HepG2 (cell line): ENCODE data around the gene GDA. TPM values are rescaled to one million over a fixed set of nuclear protein-coding genes. Genes with fewer than 3 reads are reported as not detected.

ENCODE experiments used
- ATAC-seq: fragments of 200-7000 bp; cut with Tn5 transposase; 3 replicates; pipeline ENCODE4 v1.9.1; 2020; ENCODE audit warnings: mild to moderate bottlenecking, moderate library complexity
- BruUV-seq: library from RNA; stranded (reverse); fragments of 400-500 nt; replicated peaks from 2 replicates; lab custom pipeline; 2021; lab: Mats Ljungman, UMichigan
- CTCF ChIA-PET: fragments of 300-600 bp; formaldehyde crosslinking; extraction: SDS; loops from one replicate; lab custom pipeline; 2021; ENCODE audit warnings: low total read pairs, inconsistent platforms, low intra/inter-chr PET ratio; lab: Yijun Ruan, JAX
- POLR2A ChIA-PET: fragments of 350-600 bp; sonication (Branson Sonifier 250); formaldehyde crosslinking; loops from one replicate; lab custom pipeline; 2020; ENCODE audit warnings: antibody characterized with exemption, inconsistent platforms; lab: Yijun Ruan, JAX
- DNase-seq: peaks from one replicate; pipeline ENCODE4 v3.0.0-alpha.2; 2015; ENCODE audit warnings: low spot score
- FAIRE-seq: peaks from 3 replicates; lab custom pipeline; 2011; peaks lifted over from hg19 to GRCh38; lab: Jason Lieb, UNC
- H2AFZ ChIP-seq: one replicate; pipeline ENCODE4 v1.6.1; 2011; ENCODE audit warnings: low read length, inconsistent platforms
- H3K27ac ChIP-seq: fragments of 300-600 bp; 3 replicates; pipeline ENCODE4 v1.8.0; 2011; ENCODE audit warnings: mixed run types, mild to moderate bottlenecking, mixed read lengths, low read length, inconsistent platforms; ENCODE audit not compliant: insufficient read depth; ENCODE audit errors: extremely low read length
- H3K27me3 ChIP-seq, 2 experiments: fragments of 200-600 bp in 1 of 2; 2 replicates in 1 of 2; 3 replicates in 1 of 2; pipeline versions ENCODE4 v1.6.0 to v1.8.0; 2011; ENCODE audit warnings: low read length in 2 of 2, mild to moderate bottlenecking in 2 of 2, moderate library complexity in 2 of 2, inconsistent platforms in 1 of 2; ENCODE audit not compliant: insufficient read depth in 2 of 2, control insufficient read depth in 1 of 2
- H3K36me3 ChIP-seq, 2 experiments: fragments of 200-600 bp in 1 of 2; replicated peaks in 1 of 2; 2 replicates in 1 of 2; 3 replicates in 1 of 2; pipeline versions ENCODE4 v1.5.1 to v1.8.0; 2011; ENCODE audit warnings: low read length in 2 of 2, inconsistent platforms in 1 of 2; ENCODE audit not compliant: insufficient read depth in 2 of 2, control insufficient read depth in 1 of 2
- H3K4me1 ChIP-seq: 2 replicates; pipeline ENCODE4 v1.5.1; 2012; ENCODE audit warnings: low read length, inconsistent platforms; ENCODE audit not compliant: insufficient read depth
- H3K4me2 ChIP-seq: 2 replicates; pipeline ENCODE4 v1.6.0; 2011; ENCODE audit warnings: low read depth, low read length, inconsistent platforms
- H3K4me3 ChIP-seq, 3 experiments: fragments of 200-600 bp in 1 of 3; sonication (generic), shearing (Covaris generic) in 1 of 3; replicated peaks in 1 of 3; 2 replicates each; pipeline ENCODE4 v1.5.1; 2011 to 2016; ENCODE audit warnings: low read length in 3 of 3, inconsistent platforms in 2 of 3, low read depth in 2 of 3, mild to moderate bottlenecking in 2 of 3, control low read depth in 1 of 3, mixed read lengths in 1 of 3; ENCODE audit not compliant: insufficient read depth in 1 of 3
- H3K79me2 ChIP-seq: one replicate; pipeline ENCODE4 v1.6.1; 2011; ENCODE audit warnings: low read length, inconsistent platforms; ENCODE audit not compliant: insufficient read depth
- H3K9ac ChIP-seq: 2 replicates; pipeline ENCODE4 v1.6.0; 2011; ENCODE audit warnings: mild to moderate bottlenecking, low read depth, low read length, inconsistent platforms; ENCODE audit not compliant: insufficient read depth
- H3K9me3 ChIP-seq: 2 replicates; pipeline ENCODE4 v1.5.1; 2012; ENCODE audit warnings: mild to moderate bottlenecking, low read length
- H4K20me1 ChIP-seq: 2 replicates; pipeline ENCODE4 v1.6.0; 2011; ENCODE audit warnings: inconsistent platforms, mild to moderate bottlenecking, low read length, moderate library complexity; ENCODE audit not compliant: insufficient read depth
- CSRNP1 ChIP-seq: sonication (generic); formaldehyde crosslinking; IDR thresholded peaks from 2 replicates; pipeline ENCODE4 v1.8.1; 2023; ENCODE audit warnings: mild to moderate bottlenecking, missing genetic modification reagents
- DNMT1 ChIP-seq: sonication (generic); formaldehyde crosslinking; IDR thresholded peaks from 2 replicates; pipeline ENCODE4 v1.5.1; 2020; ENCODE audit warnings: mild to moderate bottlenecking, missing genetic modification reagents
- ELF3 ChIP-seq: IDR thresholded peaks from 2 replicates; pipeline ENCODE4 v1.6.1; 2016; ENCODE audit warnings: missing genetic modification reagents, missing compliant biosample characterization
- FOSL2 ChIP-seq: sonication (generic); formaldehyde crosslinking; IDR thresholded peaks from 2 replicates; pipeline ENCODE4 v1.4.0; 2020; ENCODE audit warnings: missing genetic modification reagents
- GABPA ChIP-seq, 2 experiments: IDR thresholded peaks; 2 replicates each; pipeline ENCODE4 v1.6.1; 2011 to 2016; ENCODE audit warnings: low read depth in 2 of 2, low read length in 1 of 2, missing biosample characterization in 1 of 2, missing genetic modification characterization in 1 of 2
- IRF2 ChIP-seq: IDR thresholded peaks from 2 replicates; pipeline ENCODE4 v1.6.1; 2018; ENCODE audit warnings: missing genetic modification reagents, missing compliant biosample characterization
- KAT8 ChIP-seq: IDR thresholded peaks from 2 replicates; pipeline ENCODE4 v1.6.1; 2016; ENCODE audit warnings: missing genetic modification reagents, missing compliant biosample characterization
- PTBP1 ChIP-seq: fragments of 200-400 bp; formaldehyde crosslinking; IDR thresholded peaks from 2 replicates; pipeline ENCODE4 v1.6.1; 2018; ENCODE audit warnings: low read length, low read depth; ENCODE audit not compliant: poor library complexity, severe bottlenecking
- RAD21 ChIP-seq: fragments of 450-650 bp; formaldehyde crosslinking; IDR thresholded peaks from 2 replicates; pipeline ENCODE4 v1.5.0; 2020; ENCODE audit warnings: mild to moderate bottlenecking
- SAP130 ChIP-seq: IDR thresholded peaks from 2 replicates; pipeline ENCODE4 v1.6.1; 2016; ENCODE audit warnings: low read depth
- SMC3 ChIP-seq: IDR thresholded peaks from 2 replicates; pipeline ENCODE4 v1.6.1; 2011; ENCODE audit warnings: low read length, improper control_type of control experiment
- STAG1 ChIP-seq: sonication (generic); formaldehyde crosslinking; IDR thresholded peaks from 2 replicates; pipeline ENCODE4 v1.4.0; 2020; ENCODE audit warnings: missing genetic modification reagents
- YEATS2 ChIP-seq: sonication (generic); formaldehyde crosslinking; IDR thresholded peaks from 2 replicates; pipeline ENCODE4 v1.4.0; 2020; ENCODE audit warnings: missing genetic modification reagents, borderline replicate concordance
- ZKSCAN8 ChIP-seq: IDR thresholded peaks from 2 replicates; pipeline ENCODE4 v1.6.1; 2016; ENCODE audit warnings: borderline replicate concordance, missing genetic modification reagents, missing compliant biosample characterization
- ZNF121 ChIP-seq: sonication (generic); formaldehyde crosslinking; IDR thresholded peaks from 2 replicates; pipeline ENCODE4 v1.5.0; 2020; ENCODE audit warnings: mild to moderate bottlenecking, missing genetic modification reagents
- ZNF207 ChIP-seq: fragments of 450-650 bp; IDR thresholded peaks from 2 replicates; pipeline ENCODE4 v1.6.1; 2016; ENCODE audit warnings: antibody characterized with exemption, borderline replicate concordance
- ZNF639 ChIP-seq: conservative IDR thresholded peaks from 2 replicates; pipeline ENCODE4 v1.6.1; 2018; ENCODE audit warnings: missing genetic modification reagents
- WGBS: methylation state at CpG from one replicate; pipeline ENCODE4 v1.1.6; 2017; ENCODE audit warnings: low lambda C conversion rate; 5-methylcytosine and 5-hydroxymethylcytosine counted together
- in situ Hi-C: cut with HindIII; loops from 2 replicates; pipeline ENCODE4 v1.10.0; 2017; ENCODE audit warnings: low pct_unique_long_range_greater_than_20kb; ENCODE audit not compliant: extremely low pct_ligation_motif_present
- intact Hi-C: fragments of 100-400 bp; cut with micrococcal nuclease; formaldehyde crosslinking; loops from one replicate; pipeline ENCODE4 v1.10.0; 2022; ENCODE audit not compliant: unreplicated experiment
- polyA plus RNA-seq, 8 experiments: library from polyadenylated mRNA; depleted of rRNA in 3 of 8; stranded (reverse) in 7 of 8; unstranded in 1 of 8; fragments of >200 nt; fragmentation: Illumina TruSeq in 4 of 8; extraction: Trizol in 4 of 8; gene quantifications; 2 replicates each; pipeline versions ENCODE4 v1.2.1 to v1.2.3, GENCODE V29; 2011 to 2016; ENCODE audit warnings: low read depth in 4 of 8, missing spikeins in 1 of 8, mixed read lengths in 1 of 8; ENCODE audit not compliant: insufficient read depth in 1 of 8
- total RNA-seq, 5 experiments: library from RNA; depleted of rRNA; stranded (reverse); fragments of >200 nt; fragmentation: Illumina TruSeq; extraction: Trizol; gene quantifications; 2 replicates each; pipeline ENCODE4 v1.2.3, GENCODE V29; 2016; ENCODE audit warnings: low read depth in 1 of 5
- TF ChIP-seq, protein P1 (sequence below): IDR thresholded peaks from 2 replicates; pipeline ENCODE4 v1.6.1; 2018; ENCODE audit warnings: missing genetic modification reagents, mild to moderate bottlenecking, missing compliant biosample characterization
- TF ChIP-seq, protein P2 (sequence below): IDR thresholded peaks from 2 replicates; pipeline ENCODE4 v1.6.1; 2012; ENCODE audit warnings: inconsistent platforms
- TF ChIP-seq, protein P3 (sequence below): IDR thresholded peaks from 2 replicates; pipeline ENCODE4 v1.6.1; 2018; ENCODE audit warnings: missing genetic modification reagents

GDA gene
- total and polyA plus RNA-seq, 2 of the 13 experiments (the other 11 are each of a cell fraction or from before 2014, with no cell fraction given) = 0.15 to 0.99 TPM

GRCh38 chr9:72203205-72203803, 54.1 kb downstream of the GDA start:
- Histone ChIP-seq H3K4me3 (no peak overlapping the region), H3K9ac (no peak overlapping the region), H3K4me2 (no peak overlapping the region), H3K27ac (no peak overlapping the region), H3K27me3 (no peaks in the 10 kb centered on the region), H3K4me1 (peaks cover 16% of the 10 kb centered on the region), H3K79me2 (no peaks in the 10 kb centered on the region), H4K20me1 (no peaks in the 10 kb centered on the region), H3K36me3 (no peaks in the 10 kb centered on the region), H2AFZ (no peak overlapping the region), H3K9me3 (no peaks in the 10 kb centered on the region)
- no TSS peak for BruUV-seq
- 62% methylated on average over 3 of the region's 3 CpGs for WGBS
- POLR2A ChIA-PET = no interaction called here
- peak; percentile 99 for ATAC-seq
- intact Hi-C loops = loop anchor here (1.0 kb wide), 2 partner anchors 69 to 164 kb away; no protein-coding TSS in a partner anchor
- FAIRE-seq = peak; percentile 90
- in situ Hi-C loops = loop anchor here (5.0 kb wide), 1 partner anchor 69 kb away; no protein-coding TSS in a partner anchor
- DNase-seq = peak; percentile 53
- CTCF ChIA-PET = interaction anchor here (0.6 to 1.7 kb wide), 3 partner anchors 67 to 164 kb away, joined by 3 to 16 read pairs (median 4); no protein-coding TSS in a partner anchor
- TF ChIP-seq, protein P1, sequence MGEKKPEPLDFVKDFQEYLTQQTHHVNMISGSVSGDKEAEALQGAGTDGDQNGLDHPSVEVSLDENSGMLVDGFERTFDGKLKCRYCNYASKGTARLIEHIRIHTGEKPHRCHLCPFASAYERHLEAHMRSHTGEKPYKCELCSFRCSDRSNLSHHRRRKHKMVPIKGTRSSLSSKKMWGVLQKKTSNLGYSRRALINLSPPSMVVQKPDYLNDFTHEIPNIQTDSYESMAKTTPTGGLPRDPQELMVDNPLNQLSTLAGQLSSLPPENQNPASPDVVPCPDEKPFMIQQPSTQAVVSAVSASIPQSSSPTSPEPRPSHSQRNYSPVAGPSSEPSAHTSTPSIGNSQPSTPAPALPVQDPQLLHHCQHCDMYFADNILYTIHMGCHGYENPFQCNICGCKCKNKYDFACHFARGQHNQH (CRISPR knock-in tag) = 0 out of 2 replicates have a peak, but pooled peaks have one; percentile 49
- TF ChIP-seq CSRNP1 (CRISPR knock-in tag) (no peak), ZKSCAN8 (CRISPR knock-in tag) (peak; percentile 30; the same call in 1 of the 2 replicates), GABPA (IDR thresholded peaks at IDR 0.05; ENCODE audit: low read depth, low read length) (no peak), GABPA (CRISPR knock-in tag; IDR thresholded peaks at IDR 0.05; ENCODE audit: low read depth) (no peak), PTBP1 (no peak), DNMT1 (no peak), ZNF639 (no peak), STAG1 (CRISPR knock-in tag) (peak; percentile 79), SMC3 (peak; percentile 66; the same call in 1 of the 2 replicates), YEATS2 (CRISPR knock-in tag) (peak; percentile 22; the same call in 1 of the 2 replicates), IRF2 (CRISPR knock-in tag) (peak; percentile 20; the same call in 1 of the 2 replicates), FOSL2 (CRISPR knock-in tag) (peak; percentile 53), RAD21 (CRISPR knock-in tag) (0 out of 2 replicates have a peak, but pooled peaks have one; percentile 20), ZNF121 (CRISPR knock-in tag) (peak; percentile 78), KAT8 (CRISPR knock-in tag) (0 out of 2 replicates have a peak, but pooled peaks have one; percentile 25), ZNF207 (no peak), SAP130 (0 out of 2 replicates have a peak, but pooled peaks have one; percentile 12), ELF3 (CRISPR knock-in tag) (0 out of 2 replicates have a peak, but pooled peaks have one; percentile 27)
- TF ChIP-seq, protein P2, sequence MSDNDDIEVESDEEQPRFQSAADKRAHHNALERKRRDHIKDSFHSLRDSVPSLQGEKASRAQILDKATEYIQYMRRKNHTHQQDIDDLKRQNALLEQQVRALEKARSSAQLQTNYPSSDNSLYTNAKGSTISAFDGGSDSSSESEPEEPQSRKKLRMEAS = 0 out of 2 replicates have a peak, but pooled peaks have one; percentile 36
- TF ChIP-seq, protein P3, sequence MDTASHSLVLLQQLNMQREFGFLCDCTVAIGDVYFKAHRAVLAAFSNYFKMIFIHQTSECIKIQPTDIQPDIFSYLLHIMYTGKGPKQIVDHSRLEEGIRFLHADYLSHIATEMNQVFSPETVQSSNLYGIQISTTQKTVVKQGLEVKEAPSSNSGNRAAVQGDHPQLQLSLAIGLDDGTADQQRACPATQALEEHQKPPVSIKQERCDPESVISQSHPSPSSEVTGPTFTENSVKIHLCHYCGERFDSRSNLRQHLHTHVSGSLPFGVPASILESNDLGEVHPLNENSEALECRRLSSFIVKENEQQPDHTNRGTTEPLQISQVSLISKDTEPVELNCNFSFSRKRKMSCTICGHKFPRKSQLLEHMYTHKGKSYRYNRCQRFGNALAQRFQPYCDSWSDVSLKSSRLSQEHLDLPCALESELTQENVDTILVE = 0 out of 2 replicates have a peak, but pooled peaks have one; percentile 31
